ENCODE measurements around the gene ZNF157.

ZNF157 gene

GRCh38 chrX:47447607-47448006 is 77.2 kb downstream of the ZNF157 start:
- DNase-seq (ENCODE audit: low read depth) = no peak

- no peak for DNase-seq (ENCODE audit: low read depth)
These were observed 77.9 kb downstream of the ZNF157 start for GRCh38 chrX:47448165-47448806.

GRCh38 chrX:47452112-47452511 is 81.7 kb downstream of the ZNF157 start:
- no peak for DNase-seq (ENCODE audit: low read depth)

- no peak for DNase-seq (ENCODE audit: low read depth)
These were observed 85.7 kb downstream of the ZNF157 start for GRCh38 chrX:47456080-47456479.

GRCh38 chrX:47458528-47458927 is 88.2 kb downstream of the ZNF157 start:
- DNase-seq (ENCODE audit: low read depth) = no peak

- DNase-seq (ENCODE audit: low read depth) = no peak
These were observed 90.2 kb downstream of the ZNF157 start for GRCh38 chrX:47460561-47460960.
